HCT116 (cell line): Measurements from ENCODE around the gene C10orf95. TPM values are rescaled to one million over a fixed set of nuclear protein-coding genes. Genes with fewer than 3 reads are reported as not detected.

ENCODE experiments used
- ATAC-seq: fragments of 200-7000 bp; cut with Tn5 transposase; 2 replicates; pipeline ENCODE4 v1.9.1; 2020; ENCODE audit warnings: mild to moderate bottlenecking, moderate library complexity
- BruUV-seq: library from RNA; stranded (reverse); fragments of 400-500 nt; replicated peaks from 2 replicates; lab custom pipeline; 2021; lab: Mats Ljungman, UMichigan
- CTCF ChIA-PET: fragments of 300-600 bp; sonication (Branson Sonifier 250); formaldehyde crosslinking; loops from one replicate; lab custom pipeline; 2021; ENCODE audit warnings: antibody characterized with exemption; lab: Charles Lee
- POLR2A ChIA-PET: fragments of 300-600, 350-600 bp; sonication (Branson Sonifier 250); formaldehyde crosslinking; loops from one replicate; lab custom pipeline; 2021; ENCODE audit warnings: antibody characterized with exemption; lab: Charles Lee
- RAD21 ChIA-PET, 2 experiments: fragments of 300-600 bp; sonication (Branson Sonifier 250); formaldehyde crosslinking; loops; one replicate each; lab custom pipeline; 2023; ENCODE audit warnings: low total read pairs in 2 of 2; ENCODE audit not compliant: uncharacterized antibody in 2 of 2, unreplicated experiment in 2 of 2, low non-redundant PET in 1 of 2; lab: Charles Lee
- DNase-seq: peaks from one replicate; pipeline ENCODE4 v3.0.0-alpha.2; 2010; ENCODE audit warnings: low read depth, low spot score
- H2AFZ ChIP-seq: fragments of 200-600 bp; shearing (Covaris generic), sonication (generic); 2 replicates; pipeline ENCODE4 v1.6.1; 2017; ENCODE audit warnings: low read depth, mixed run types, mixed read lengths, antibody characterized with exemption, low read length; ENCODE audit not compliant: poor library complexity, severe bottlenecking
- H3K27ac ChIP-seq: 2 replicates; pipeline ENCODE4 v1.5.1; 2012; ENCODE audit warnings: low read depth, low read length
- H3K27me3 ChIP-seq: fragments of 200-600 bp; sonication (generic); 2 replicates; pipeline ENCODE4 v1.6.1; 2016; ENCODE audit warnings: mixed run types, low read length, mixed read lengths; ENCODE audit not compliant: insufficient read depth
- H3K36me3 ChIP-seq, 2 experiments: fragments of 200-500 bp in 1 of 2; fragments of 200-600 bp in 1 of 2; sonication (Bioruptor generic) in 1 of 2; sonication (generic) in 1 of 2; 2 replicates each; pipeline versions ENCODE4 v1.5.1 to v1.6.1; 2014 to 2016; ENCODE audit warnings: low read length in 2 of 2, inconsistent platforms in 1 of 2, mixed read lengths in 1 of 2, mixed run types in 1 of 2; ENCODE audit not compliant: insufficient read depth in 2 of 2, control insufficient read depth in 1 of 2
- H3K4me1 ChIP-seq, 2 experiments: fragments of 200-600 bp in 1 of 2; sonication (generic) in 1 of 2; 2 replicates each; pipeline versions ENCODE4 v1.5.1 to v1.6.1; 2012 to 2017; ENCODE audit warnings: low read length in 2 of 2, inconsistent platforms in 1 of 2, mild to moderate bottlenecking in 1 of 2, mixed read lengths in 1 of 2, mixed run types in 1 of 2, moderate library complexity in 1 of 2; ENCODE audit not compliant: insufficient read depth in 2 of 2, control insufficient read depth in 1 of 2
- H3K4me2 ChIP-seq: fragments of 200-600 bp; sonication (generic); 2 replicates; pipeline ENCODE4 v1.6.1; 2017; ENCODE audit warnings: mixed run types, low read length, mixed read lengths
- H3K4me3 ChIP-seq, 2 experiments: fragments of 200-600 bp in 1 of 2; sonication (generic) in 1 of 2; replicated peaks in 1 of 2; 2 replicates each; pipeline ENCODE4 v1.5.1; 2011 to 2016; ENCODE audit warnings: low read length in 2 of 2, control low read depth in 1 of 2, low read depth in 1 of 2, mild to moderate bottlenecking in 1 of 2, mixed read lengths in 1 of 2, mixed run types in 1 of 2
- H3K79me2 ChIP-seq: fragments of 200-600 bp; sonication (generic); 2 replicates; pipeline ENCODE4 v1.6.1; 2017; ENCODE audit warnings: mild to moderate bottlenecking, mixed run types, low read length, moderate library complexity, mixed read lengths; ENCODE audit not compliant: insufficient read depth
- H3K9ac ChIP-seq: fragments of 200-600 bp; sonication (generic); 2 replicates; pipeline ENCODE4 v1.6.1; 2016; ENCODE audit warnings: low read length, mixed read lengths
- H3K9me2 ChIP-seq: fragments of 200-600 bp; sonication (generic), shearing (Covaris generic); 2 replicates; pipeline ENCODE4 v1.6.1; 2017; ENCODE audit warnings: mixed run types, mild to moderate bottlenecking, moderate library complexity; ENCODE audit not compliant: insufficient read depth
- H3K9me3 ChIP-seq, 2 experiments: fragments of 200-500 bp in 1 of 2; fragments of 200-600 bp in 1 of 2; sonication (Bioruptor generic) in 1 of 2; sonication (generic) in 1 of 2; 2 replicates each; pipeline ENCODE4 v1.6.1; 2014 to 2017; ENCODE audit warnings: low read length in 2 of 2, mixed read lengths in 2 of 2, inconsistent platforms in 1 of 2, low read depth in 1 of 2, mild to moderate bottlenecking in 1 of 2, mixed run types in 1 of 2, moderate library complexity in 1 of 2; ENCODE audit not compliant: control insufficient read depth in 1 of 2, insufficient read depth in 1 of 2
- H4K20me1 ChIP-seq: fragments of 200-600 bp; sonication (generic), shearing (Covaris generic); 2 replicates; pipeline ENCODE4 v1.6.1; 2017; ENCODE audit warnings: mixed run types, mild to moderate bottlenecking, moderate library complexity; ENCODE audit not compliant: insufficient read depth
- EGR1 ChIP-seq: IDR thresholded peaks from 2 replicates; pipeline ENCODE4 v1.6.1; 2012; ENCODE audit warnings: low read depth
- ELF1 ChIP-seq: IDR thresholded peaks from 2 replicates; pipeline ENCODE4 v1.6.1; 2012; ENCODE audit warnings: low read depth, borderline replicate concordance
- FOSL1 ChIP-seq: IDR thresholded peaks from 2 replicates; pipeline ENCODE4 v1.6.1; 2012; ENCODE audit warnings: low read depth
- JUND ChIP-seq: IDR thresholded peaks from 2 replicates; pipeline ENCODE4 v1.6.1; 2012
- POLR2A ChIP-seq: IDR thresholded peaks from 2 replicates; pipeline ENCODE4 v1.7.0; 2011; ENCODE audit warnings: borderline replicate concordance; ENCODE audit not compliant: insufficient read depth, insufficient read length; ENCODE audit errors: extremely low read depth
- RAD21 ChIP-seq: IDR thresholded peaks from 2 replicates; pipeline ENCODE4 v1.6.1; 2012; ENCODE audit warnings: low read depth, mild to moderate bottlenecking
- SRF ChIP-seq: IDR thresholded peaks from 2 replicates; pipeline ENCODE4 v1.6.1; 2012; ENCODE audit warnings: low read depth
- intact Hi-C: fragments of 100-400 bp; cut with micrococcal nuclease; formaldehyde crosslinking; loops from 2 replicates; pipeline ENCODE4 v1.10.0; 2022
- total RNA-seq: library from RNA; stranded (reverse); gene quantifications from one replicate; pipeline ENCODE4 v1.2.1, GENCODE V29; 2021; ENCODE audit not compliant: unreplicated experiment
- TF ChIP-seq, protein P1 (sequence below): IDR thresholded peaks from 2 replicates; pipeline ENCODE4 v1.6.1; 2011; ENCODE audit warnings: mild to moderate bottlenecking, low read length, moderate library complexity; ENCODE audit not compliant: insufficient replicate concordance; ENCODE audit errors: extremely low read depth
- TF ChIP-seq, protein P2 (sequence below): IDR thresholded peaks from 2 replicates; pipeline ENCODE4 v1.6.1; 2012

Gene C10orf95
- total RNA-seq, 1 experiment from 2014 or later: 2.1 TPM

DNA sequence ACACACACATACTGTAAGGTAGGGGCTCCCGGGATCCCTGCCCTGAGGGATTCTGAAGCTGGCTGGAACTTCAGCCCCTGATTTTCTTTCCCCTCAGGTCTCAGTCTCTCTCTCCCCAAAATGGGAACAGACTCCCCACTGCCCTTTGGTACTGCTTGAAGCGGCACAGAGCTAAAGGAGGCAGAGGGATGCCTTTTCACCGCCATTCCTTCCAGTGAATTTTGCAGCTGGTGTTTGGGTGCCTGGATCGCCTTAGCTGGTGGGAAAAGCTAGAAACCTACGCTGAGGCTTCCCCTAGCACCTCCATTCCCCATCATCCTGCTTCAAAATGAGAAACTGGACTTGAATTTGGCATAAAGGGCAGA is 16.2 kb downstream of the C10orf95 start (continued):
- TF ChIP-seq, protein P1, sequence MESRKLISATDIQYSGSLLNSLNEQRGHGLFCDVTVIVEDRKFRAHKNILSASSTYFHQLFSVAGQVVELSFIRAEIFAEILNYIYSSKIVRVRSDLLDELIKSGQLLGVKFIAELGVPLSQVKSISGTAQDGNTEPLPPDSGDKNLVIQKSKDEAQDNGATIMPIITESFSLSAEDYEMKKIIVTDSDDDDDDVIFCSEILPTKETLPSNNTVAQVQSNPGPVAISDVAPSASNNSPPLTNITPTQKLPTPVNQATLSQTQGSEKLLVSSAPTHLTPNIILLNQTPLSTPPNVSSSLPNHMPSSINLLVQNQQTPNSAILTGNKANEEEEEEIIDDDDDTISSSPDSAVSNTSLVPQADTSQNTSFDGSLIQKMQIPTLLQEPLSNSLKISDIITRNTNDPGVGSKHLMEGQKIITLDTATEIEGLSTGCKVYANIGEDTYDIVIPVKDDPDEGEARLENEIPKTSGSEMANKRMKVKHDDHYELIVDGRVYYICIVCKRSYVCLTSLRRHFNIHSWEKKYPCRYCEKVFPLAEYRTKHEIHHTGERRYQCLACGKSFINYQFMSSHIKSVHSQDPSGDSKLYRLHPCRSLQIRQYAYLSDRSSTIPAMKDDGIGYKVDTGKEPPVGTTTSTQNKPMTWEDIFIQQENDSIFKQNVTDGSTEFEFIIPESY: no peak
- TF ChIP-seq, protein P2, sequence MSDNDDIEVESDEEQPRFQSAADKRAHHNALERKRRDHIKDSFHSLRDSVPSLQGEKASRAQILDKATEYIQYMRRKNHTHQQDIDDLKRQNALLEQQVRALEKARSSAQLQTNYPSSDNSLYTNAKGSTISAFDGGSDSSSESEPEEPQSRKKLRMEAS: no peak
- no peak for TF ChIP-seq SRF
- no peak for TF ChIP-seq EGR1
- no peak for TF ChIP-seq RAD21
- TF ChIP-seq FOSL1: no peak

DNA sequence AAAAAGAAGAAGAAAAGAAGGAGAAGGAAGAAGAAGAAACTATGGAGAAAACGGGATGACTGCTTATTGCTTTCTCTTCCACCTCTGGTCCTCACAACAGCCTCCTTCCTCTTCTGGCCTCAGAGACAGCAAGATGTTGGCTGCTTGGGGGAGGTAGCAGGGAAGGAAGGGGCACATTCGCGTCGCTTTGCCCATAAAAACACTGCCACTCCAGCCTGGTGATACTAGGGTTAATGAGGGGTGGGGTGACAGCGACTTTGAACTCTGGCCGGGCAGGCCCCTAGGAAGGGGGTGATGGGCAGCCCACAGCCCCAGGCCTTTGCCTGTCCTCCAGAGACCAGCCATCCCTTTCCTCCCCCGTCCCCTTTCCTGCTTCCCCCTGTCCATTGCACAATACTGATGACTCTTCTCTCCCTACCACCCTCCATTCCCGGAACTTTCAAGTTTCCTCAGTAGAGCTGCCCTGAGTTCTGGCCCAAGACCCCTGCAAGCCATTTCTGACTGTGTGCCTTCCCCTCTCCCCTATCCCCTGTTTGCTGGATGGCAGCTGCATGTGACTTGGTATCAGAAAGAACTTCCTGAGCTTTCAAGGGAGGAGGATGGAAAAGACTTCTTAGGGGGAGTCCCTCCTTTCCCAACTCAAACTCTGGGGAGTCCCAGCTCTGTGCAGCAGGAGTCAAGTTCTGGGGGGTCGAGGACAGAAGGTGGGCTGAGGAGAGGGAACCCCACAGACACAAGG is 16.8 kb downstream of the C10orf95 start:
- CTCF ChIA-PET: interaction anchor here (1.1 kb wide), 1 partner anchor 12 kb away, joined by 3 read pairs; no protein-coding TSS in a partner anchor
- intact Hi-C loops: no loop called here

More for the DNA sequence above, 16.8 kb downstream of the C10orf95 start:
- ATAC-seq (no peak), DNase-seq (no peak)
- Histone ChIP-seq H3K36me3 (no peaks in the 10 kb centered on the region), H3K27ac (no peak overlapping the region), H3K79me2 (peaks cover 19% of the 10 kb centered on the region), H3K9ac (no peak overlapping the region), H4K20me1 (no peaks in the 10 kb centered on the region), H3K4me3 (no peak overlapping the region), H3K27me3 (peaks cover 7% of the 10 kb centered on the region; the same call in 1 of the 2 replicates), H3K4me1 (peaks cover 0 to 26% of the 10 kb centered on the region in 2 experiments; a peak in 2 of 4 replicates), H3K9me3 (no peaks in the 10 kb centered on the region), H3K4me2 (no peak overlapping the region), H2AFZ (no peak overlapping the region), H3K9me2 (no peaks in the 10 kb centered on the region)
- BruUV-seq: no TSS peak
- ChIA-PET POLR2A (interaction anchor here (0.9 to 6.6 kb wide), 2 partner anchors 12 to 17 kb away, joined by 3 to 36 read pairs; partner anchors contain the start of gene C10orf95), RAD21 (no interaction called here)
- no peak for TF ChIP-seq POLR2A
- no peak for TF ChIP-seq ELF1
- no peak for TF ChIP-seq SRF
- TF ChIP-seq JUND: no peak
- TF ChIP-seq, protein P1: no peak
